GM11168 (cell line): ENCODE data around the gene GNG4.
"Not testable (repeated sequence)": the region's sequence is repeated elsewhere in the genome, so short reads cannot be mapped to it uniquely, and the experiment has no call there.

Source experiments
- in situ Hi-C: fragments of 300-500 bp; cut with MboI; formaldehyde crosslinking; loops from one replicate; pipeline ENCODE4 v1.12.0; 2022; ENCODE audit warnings: low sequenced_read_pairs; ENCODE audit not compliant: unreplicated experiment

GNG4 gene

DNA sequence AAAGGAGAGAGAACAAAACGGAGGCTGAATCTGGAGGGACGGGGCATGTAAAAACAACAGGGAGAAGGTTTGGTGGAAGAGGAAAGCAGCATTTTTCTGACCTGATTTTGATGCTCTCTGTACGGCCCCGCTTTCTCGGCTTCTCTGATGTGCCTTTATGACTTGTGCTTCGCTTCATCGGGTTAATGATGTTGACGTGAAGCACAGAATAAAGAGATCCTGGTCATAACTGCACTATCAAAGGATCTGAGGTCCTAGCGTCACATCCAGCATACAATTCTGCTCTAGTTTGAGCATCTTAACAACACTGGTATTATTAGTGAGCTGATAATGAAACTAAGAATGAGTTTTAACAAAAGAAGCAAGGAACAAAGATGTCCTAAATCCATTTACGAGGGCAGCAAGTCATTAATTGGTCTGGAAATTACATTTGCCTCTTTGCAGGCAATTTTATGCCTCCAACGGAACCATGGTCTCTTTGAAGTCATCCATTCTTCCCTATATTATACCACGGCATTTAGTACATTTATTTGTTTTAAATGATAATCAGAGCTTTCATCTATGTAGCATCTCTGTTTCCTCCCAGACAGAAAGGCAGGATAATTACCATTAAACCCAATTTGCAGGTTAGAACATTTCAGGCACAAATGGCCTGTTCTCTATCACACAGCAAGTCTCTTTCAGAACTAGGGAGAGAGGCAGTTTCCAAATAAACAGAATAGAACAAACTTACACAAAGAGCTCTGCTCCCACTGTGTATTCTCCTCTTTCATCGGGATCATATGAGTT, 100.0 kb downstream of the GNG4 start:
- in situ Hi-C loops: no loop called here

- in situ Hi-C loops: not testable (repeated sequence)
Measured at GRCh38 chr1:235546369-235547155, 103.0 kb downstream of the GNG4 start.

GRCh38 chr1:235545292-235545930, 104.2 kb downstream of the GNG4 start:
- in situ Hi-C loops: no loop called here

DNA sequence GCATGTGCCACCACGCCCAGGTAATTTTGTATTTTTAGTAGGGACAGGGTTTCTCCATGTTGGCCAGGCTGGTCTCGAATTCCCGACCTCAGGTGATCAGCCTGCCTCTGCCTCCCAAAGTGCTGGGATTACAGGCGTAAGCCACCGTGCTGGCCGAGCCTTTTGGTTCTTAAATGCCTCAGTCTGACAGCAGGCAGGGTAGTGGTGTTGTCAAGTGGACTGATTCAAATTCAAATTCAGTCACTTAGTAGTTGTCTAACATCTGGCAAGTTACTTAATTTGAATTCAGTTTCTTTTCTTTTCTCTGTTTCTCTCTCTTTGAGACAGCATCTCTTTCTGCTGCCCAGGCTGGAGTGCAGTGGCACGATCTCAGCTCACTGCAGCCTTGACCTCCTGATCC, 106.7 kb downstream of the GNG4 start:
- in situ Hi-C loops: not testable (repeated sequence)

GRCh38 chr1:235533476-235534168, 116.0 kb downstream of the GNG4 start:
- in situ Hi-C loops: no loop called here

DNA sequence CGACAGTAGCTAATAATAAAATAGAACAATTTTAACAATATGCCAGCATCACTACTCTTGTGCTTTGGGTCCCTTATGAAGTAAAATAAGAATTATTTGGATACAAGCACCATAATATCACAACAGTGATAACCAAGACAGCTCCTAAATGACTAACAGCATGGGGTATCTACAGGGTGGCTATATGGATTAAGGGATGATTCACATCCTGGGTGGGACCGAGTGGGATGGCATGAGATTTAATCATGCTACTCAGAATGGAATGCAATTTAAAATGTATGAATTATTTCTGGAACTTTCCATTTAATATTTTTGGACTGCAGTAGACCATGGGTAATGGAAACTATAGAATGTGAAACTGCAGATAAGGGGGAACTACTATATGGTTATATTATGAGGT, 117.2 kb downstream of the GNG4 start:
- in situ Hi-C loops: no loop called here

GRCh38 chr1:235527196-235527814, 122.3 kb downstream of the GNG4 start:
- in situ Hi-C loops: no loop called here

DNA sequence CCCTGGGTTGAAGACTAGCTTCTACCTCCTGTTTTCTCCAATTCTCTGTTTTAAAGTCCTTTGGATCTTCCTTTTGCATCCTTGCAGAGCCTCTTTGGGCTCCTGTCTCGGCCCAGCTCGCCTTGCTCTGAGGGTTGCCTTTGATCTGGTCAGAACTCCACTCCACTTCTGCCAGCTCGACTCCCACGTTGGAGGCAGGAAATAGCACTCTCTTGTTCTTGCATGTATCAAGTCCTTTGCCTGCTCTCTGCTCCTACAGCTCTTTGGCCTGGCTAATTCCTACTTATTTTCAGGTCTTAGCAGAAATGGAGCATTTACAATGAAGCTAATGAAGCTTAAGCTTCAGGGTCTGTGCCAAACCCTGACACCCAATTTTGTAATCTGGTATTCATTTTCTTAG, 124.3 kb downstream of the GNG4 start:
- in situ Hi-C loops: no loop called here

GRCh38 chr1:235516862-235517446, 132.6 kb downstream of the GNG4 start:
- in situ Hi-C loops: loop anchor here (10.0 kb wide), 2 partner anchors 258 to 458 kb away; no protein-coding TSS in a partner anchor

GRCh38 chr1:235515844-235516512, 133.6 kb downstream of the GNG4 start:
- in situ Hi-C loops: loop anchor here (10.0 kb wide), 2 partner anchors 259 to 459 kb away; no protein-coding TSS in a partner anchor

- in situ Hi-C loops: loop anchor here (10.0 kb wide), 2 partner anchors 261 to 461 kb away; no protein-coding TSS in a partner anchor
Measured at GRCh38 chr1:235513495-235514366, 135.9 kb downstream of the GNG4 start.

- in situ Hi-C loops: loop anchor here (10.0 kb wide), 2 partner anchors 263 to 463 kb away; no protein-coding TSS in a partner anchor
Measured at GRCh38 chr1:235511470-235512240, 137.9 kb downstream of the GNG4 start.

DNA sequence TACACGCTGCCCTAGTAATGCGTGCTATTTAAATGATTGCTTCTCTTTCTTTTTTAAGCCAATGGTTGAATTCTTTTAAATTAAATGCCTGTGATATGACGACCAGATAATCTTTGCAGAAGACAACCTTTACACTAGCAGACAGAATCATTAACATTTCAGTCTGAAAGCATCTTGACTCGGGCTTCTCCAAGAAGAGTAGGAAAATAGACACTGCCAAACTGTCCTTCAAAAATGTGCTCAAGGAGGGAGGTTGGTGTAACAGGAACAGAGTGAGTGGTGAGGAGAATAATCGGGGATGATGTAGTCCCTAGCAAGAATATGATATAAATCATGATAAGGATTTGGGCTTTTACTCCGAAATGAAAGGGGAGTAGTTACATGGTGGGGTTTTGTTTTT, 138.8 kb downstream of the GNG4 start:
- in situ Hi-C loops: loop anchor here (10.0 kb wide), 2 partner anchors 264 to 464 kb away; no protein-coding TSS in a partner anchor

DNA sequence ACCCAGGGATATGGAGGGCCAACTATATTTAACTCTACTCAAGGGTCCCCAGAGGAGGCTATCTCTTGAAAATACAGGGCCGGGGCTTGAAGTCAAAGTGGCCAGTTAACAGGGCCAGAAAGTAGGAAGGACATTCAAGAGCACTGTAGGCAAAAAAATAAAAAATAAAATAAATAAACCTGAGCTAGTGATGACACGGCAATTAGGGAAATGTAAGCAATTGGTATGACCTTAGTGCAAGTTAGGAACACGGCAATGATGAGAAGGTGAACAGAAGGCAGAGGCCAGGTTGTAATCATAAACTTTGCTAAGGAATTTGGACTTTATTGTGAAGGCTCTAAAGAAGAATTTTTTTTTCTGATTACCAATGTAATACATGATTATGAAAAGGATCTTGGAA, 142.0 kb downstream of the GNG4 start:
- in situ Hi-C loops: no loop called here

DNA sequence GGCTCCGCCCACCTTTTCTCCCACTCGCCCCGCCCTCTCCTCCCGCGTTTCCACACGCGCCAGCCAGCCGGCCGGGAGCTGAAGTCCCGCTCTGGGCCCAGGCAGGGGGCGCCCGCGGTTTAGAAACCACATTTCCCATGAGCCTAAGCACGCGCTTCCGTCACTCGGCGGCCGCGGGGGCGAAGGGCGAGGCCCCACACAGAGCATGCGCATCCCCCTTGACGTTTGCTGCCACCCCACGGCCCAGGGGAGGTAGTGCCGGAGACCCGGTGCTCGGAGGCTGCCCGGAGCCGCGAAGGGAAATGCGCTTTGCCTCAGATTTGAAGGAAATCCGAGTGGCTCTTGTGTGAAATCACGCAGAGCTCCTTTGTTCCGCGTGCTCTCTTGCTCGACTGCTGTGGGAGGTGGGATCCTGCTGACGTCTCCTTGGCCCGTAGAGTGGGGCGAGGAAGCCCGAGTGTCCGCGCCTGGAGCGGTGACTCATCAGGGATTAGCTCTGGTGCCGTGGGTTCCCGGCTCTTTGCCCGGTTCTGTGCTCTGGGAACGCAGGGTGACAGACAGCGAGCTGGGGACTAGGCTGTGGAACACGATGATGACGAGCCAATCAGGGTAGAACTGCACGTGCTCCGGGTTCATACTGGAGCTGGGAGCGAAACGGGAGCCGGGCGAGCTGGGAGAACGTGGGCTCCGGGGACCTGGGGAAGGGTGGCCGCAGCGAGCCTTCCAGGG, 144.9 kb downstream of the GNG4 start:
- in situ Hi-C loops: no loop called here

- in situ Hi-C loops: no loop called here
Measured at GRCh38 chr1:235504122-235504493, 145.5 kb downstream of the GNG4 start, which contains the start of gene B3GALNT2. Gene B3GALNT2 (minus strand): TSS chr1:235504452. CDS start chr1:235504252, 200 bp downstream.
